Activated CD4-positive, alpha-beta T cell treated with anti-CD3 and anti-CD28 coated beads, Interleukin-10, Interleukin-2, amounts not matched to agents 100 ng/mL and 50 ng/mL, durations not matched to agents 16 hours and 8 hours (primary cell): ENCODE results near the gene ULK1.

ENCODE experiments used
- DNase-seq: peaks from one replicate; pipeline ENCODE4 v3.0.0-alpha.2; 2020

The ULK1 gene

DNA sequence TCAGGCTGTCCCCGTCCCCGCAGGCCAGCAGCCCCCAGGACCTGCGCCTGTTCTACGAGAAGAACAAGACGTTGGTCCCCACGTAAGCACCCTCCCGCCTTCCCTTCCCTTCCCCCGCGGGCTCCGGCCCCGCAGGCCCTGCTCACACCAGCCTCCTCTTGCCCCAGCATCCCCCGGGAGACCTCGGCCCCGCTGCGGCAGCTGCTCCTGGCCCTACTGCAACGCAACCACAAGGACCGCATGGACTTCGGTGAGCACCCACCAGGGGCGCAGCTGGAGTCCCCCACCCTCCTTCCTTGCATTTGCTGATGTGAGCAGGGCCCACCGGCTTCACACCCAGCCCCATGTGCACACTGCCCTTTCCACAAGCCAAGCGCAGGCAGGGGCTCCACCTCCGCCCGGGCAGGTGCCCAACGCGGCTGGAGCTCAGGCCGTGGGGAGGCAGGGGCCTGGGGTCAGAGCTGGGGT lies 15.4 kb downstream of the ULK1 start:
- no peak for DNase-seq

DNA sequence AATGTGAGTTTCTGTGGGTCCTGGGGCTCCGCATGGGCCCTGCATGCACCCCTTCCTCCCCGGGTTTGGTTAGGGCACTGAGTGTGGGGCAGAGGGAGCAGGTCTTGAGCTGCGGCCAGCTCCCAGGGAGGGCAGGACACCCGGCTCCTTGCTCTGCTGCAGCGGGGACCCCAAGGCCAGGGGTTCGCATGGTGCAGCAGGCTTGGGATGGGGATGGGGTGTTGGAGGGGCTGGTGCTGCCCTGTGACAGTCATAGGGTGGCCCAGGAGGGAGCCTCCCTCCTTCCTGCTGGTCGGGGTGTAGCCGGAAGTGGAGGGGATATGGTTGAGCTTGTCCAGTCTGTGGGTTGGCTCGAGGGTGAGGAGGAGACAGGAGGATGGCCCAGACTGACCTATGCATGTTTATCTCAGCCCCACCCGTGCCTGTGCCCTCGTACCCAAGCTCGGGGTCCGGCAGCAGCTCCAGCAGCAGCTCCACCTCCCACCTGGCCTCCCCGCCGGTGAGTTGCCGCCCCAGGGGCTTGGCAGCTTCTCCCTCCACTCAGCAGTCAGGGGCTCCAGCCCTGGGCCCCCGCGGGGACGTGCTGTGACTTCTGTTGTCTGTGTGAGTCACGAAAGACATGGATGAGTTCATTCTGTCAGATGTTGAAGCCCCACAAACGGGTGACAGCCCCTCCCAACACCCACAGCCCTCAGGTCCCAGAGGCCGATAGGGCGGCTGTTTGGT lies 16.0 kb downstream of the ULK1 start:
- DNase-seq = no peak

DNA sequence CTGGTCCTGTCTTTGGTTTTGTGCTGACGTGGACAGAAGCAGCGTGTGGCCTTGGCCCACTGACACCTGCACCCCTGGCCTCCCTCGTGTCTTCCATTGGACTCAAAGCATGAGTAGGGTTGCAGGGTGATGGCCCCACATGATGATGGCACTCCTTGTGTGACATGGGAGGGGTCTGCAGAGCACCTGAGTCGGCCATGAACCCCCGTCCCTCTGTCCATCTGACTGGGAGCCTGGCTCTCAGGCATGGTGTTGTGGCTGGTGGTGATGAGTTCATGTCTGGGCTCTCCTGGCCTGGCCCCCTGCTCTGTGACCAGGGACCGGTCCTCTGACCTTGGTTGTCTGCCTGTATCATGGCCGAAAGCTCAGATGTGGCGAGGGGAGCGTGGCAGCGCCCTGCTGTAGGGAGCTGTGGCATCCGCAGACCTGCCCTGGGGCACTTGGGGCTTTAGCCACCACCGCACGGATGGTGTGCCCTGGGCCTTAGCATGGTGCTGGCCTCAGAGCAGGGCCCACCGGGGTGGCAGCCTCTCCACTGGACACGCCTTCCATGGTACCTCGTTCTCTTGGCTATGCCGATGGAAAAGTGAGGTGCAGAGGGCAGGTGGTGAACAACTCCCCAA lies 16.7 kb downstream of the ULK1 start:
- DNase-seq = no peak

DNA sequence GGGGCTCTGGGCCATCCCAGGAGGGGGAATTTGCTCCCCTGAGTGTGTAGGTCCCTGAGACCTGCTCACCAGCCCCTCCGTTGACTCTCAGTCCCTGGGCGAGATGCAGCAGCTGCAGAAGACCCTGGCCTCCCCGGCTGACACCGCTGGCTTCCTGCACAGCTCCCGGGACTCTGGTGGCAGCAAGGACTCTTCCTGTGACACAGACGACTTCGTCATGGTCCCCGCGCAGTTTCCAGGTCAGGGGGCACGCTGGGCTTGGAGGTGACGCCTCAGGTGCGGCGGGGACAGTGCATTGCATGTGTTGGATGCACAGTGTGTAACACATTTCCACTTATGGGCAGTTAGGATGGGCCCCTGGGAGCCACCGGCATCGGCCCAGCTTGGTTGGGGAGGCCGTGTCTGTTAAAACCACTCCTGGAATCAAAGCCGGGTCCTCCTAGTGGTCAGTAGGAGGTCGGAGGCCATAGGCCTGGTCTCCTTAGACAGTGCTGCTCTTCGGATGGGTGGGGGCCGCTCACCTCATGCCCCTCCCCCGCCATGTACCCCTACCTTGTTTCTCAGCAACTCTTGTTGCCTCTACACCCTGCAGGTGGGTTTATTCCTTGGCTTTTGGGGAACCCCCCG lies 17.5 kb downstream of the ULK1 start:
- no peak for DNase-seq

DNA sequence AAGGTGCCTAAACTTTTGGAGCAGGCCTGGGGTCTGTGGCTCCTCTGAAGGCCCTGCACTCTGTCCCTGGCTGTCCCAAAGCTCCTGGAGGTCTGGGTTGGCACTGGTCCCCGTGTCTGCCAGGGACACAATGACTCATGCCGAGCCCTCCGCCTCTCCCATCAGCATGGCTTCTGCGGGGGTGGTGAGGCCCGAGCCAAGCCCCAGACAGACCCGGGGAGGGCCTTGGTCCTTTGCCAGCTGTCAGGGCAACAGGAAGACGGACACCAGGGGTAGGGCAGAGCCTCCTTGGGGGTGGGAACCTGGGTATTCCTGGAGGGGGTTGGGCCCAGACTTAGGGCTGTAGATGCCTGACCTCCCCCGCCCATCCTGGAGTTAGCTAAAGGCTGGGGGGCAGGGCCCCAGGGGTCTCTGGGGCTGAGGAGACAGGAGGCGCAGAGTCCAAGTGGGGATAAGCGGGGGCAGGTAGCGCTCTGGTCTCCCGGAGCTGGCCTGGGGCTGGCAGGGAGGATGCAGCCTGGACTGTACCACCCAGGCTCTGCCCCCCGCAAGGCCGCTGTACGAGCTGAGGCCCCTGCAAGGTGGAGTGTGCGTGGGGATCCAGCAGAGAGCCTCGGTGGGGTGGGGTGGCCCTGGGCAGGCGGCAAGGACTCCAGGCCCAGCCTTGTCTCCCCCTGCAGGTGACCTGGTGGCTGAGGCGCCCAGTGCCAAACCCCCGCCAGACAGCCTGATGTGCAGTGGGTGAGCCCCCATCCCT lies 18.3 kb downstream of the ULK1 start:
- DNase-seq = no peak

DNA sequence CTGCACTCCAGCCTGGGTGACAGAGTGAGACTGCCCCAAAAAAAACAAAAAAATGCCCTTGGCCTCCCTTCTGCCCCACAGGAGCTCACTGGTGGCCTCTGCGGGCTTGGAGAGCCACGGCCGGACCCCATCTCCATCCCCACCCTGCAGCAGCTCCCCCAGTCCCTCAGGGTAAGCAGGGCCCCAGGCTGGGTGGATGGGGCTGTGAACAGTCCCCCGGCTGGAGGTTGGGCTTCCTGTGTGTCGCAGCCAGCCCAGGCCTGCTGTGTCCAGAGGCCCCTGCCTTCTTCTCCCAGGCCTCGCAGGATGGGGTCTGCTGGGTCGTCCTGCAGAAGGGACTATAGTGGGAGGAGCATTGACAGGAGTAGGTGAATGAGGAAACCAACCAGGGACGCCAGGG lies 19.2 kb downstream of the ULK1 start:
- DNase-seq = no peak

DNA sequence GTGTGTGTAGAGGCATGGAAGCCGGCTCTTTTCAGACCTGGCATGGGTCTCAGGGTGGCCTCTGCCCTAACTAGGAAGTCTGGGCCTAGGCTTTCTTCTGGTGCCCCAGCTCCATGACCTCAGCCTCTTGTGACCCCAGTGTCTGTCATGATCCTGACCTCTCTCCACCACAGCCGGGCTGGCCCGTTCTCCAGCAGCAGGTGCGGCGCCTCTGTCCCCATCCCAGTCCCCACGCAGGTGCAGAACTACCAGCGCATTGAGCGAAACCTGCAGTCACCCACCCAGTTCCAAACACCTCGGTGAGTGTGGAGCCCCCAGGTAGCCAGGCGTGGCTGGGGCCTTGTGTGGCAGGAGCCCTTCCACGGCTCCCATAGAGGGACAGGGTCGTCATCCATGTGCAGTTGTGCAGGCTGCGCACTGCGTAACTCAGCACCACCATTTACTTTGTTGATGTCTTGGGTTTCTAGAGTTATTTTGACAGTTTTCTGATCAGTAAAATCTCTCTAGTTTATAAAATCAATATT lies 19.8 kb downstream of the ULK1 start:
- no peak for DNase-seq

DNA sequence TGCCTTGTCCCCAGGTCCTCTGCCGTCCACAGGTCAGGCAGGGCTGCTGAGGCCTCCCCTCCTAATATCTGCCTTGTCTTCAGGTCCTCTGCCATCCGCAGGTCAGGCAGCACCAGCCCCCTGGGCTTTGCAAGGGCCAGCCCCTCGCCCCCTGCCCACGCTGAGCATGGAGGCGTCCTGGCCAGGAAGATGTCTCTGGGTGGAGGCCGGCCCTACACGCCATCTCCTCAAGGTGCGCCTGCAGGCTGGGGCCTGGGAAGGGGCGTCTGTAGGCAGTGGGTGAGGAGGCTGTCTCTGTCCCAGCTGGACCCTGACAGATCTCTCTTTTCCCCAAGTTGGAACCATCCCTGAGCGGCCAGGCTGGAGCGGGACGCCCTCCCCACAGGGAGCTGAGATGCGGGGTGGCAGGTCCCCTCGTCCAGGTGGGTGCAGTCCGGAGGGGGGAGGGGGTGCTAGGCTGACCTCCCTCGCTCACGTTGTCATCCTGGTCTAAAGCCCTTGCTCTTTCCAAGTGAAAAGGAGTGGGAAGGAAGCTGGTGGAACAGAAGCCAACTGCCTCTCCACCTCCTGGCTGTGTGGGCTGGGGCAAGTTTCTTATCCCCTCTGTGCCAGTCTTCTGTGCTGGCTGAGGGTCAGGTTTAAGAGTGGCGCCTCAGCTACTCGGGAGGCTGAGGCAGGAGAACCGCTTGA lies 20.7 kb downstream of the ULK1 start:
- no peak for DNase-seq

DNA sequence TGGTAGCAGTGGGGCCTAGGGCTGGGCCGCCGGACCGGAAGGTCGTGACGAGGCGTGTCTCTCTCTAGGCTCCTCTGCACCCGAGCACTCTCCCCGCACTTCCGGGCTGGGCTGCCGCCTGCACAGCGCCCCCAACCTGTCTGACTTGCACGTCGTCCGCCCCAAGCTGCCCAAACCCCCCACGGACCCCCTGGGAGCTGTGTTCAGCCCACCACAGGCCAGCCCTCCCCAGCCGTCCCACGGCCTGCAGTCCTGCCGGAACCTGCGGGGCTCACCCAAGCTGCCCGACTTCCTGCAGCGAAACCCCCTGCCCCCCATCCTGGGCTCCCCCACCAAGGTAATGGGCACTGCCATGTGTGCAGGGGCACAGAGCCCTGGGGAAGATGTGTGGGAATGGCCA lies 21.4 kb downstream of the ULK1 start:
- DNase-seq = no peak

DNA sequence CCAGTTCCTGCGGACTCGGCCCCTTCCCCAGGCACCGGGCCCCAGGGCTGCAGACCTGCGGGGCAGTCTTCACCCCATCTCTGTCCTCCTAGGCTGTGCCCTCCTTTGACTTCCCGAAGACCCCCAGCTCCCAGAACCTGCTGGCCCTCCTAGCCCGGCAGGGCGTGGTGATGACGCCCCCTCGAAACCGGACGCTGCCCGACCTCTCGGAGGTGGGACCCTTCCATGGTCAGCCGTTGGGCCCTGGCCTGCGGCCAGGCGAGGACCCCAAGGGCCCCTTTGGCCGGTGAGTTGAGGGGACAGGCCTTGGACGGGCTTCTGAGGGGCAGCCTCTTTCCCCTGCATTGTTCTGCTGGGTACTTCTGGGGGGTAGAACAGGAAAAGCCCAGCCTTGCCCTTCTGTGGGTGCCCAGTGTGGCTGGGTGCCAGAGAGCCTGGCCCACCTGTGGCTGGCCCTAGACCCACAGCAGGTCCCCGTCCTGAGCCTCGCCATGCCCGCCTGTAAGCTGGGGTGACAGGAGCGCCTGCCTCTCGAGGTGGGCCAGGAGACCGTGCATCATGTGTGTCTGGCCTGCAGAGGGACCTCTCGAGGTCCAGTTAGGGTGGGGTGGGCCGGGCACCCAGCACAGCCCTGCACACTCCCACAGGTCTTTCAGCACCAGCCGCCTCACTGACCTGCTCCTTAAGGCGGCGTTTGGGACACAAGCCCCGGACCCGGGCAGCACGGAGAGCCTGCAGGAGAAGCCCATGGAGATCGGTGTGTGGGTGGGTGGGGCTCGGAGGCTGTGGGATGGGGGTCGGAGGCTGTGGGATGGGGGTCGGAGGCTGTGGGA lies 22.1 kb downstream of the ULK1 start:
- DNase-seq = no peak

DNA sequence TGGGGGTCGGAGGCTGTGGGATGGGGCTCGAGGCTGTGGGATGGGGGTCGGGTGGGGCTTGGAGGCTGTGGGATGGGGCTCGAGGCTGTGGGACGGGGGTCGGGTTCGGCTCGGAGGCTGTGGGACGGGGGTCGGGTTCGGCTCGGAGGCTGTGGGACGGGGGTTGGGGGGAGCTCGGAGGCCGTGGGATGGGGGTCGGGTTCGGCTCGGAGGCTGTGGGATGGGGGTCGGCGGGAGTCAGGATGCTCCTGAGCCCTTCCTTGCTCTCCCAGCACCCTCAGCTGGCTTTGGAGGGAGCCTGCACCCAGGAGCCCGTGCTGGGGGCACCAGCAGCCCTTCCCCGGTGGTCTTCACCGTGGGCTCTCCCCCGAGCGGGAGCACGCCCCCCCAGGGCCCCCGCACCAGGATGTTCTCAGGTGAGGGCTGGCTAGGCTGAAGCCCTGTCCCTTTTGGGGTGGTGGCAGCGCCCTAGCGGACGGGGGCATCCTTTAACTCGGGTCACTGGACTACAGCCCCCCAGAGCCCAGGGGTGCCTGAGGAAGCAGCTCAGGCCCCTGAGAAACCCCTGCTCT lies 22.8 kb downstream of the ULK1 start:
- DNase-seq = no peak

DNA sequence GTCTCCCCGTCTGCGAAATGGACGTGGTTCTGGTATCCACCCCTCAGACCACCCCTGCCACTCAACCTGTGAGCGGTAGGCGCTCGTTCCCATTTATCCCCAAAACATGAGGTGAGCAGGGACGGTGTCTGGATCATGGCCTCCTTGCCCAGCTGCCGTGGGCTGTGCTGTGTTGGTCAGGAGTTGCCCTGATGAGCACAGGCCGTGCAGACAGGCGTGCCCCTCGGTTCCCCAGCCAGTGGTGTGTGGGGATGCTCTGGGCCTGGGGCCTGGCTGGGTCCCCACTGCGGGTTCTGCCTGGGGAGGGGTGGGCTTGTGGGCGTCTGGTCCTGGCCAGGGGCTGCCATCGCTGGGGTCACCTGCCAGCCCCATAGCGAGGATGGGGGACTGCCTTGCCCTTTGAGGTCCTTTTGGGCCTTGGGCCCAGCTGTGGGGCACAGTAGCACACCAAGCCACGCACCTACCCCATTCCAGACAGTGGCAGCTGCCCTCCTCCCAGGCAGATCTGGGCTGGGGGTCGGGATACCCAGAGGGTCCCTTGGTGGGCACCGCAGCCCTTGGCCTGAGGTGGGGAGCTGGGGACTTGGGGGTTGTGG lies 23.4 kb downstream of the ULK1 start:
- DNase-seq = no peak

DNA sequence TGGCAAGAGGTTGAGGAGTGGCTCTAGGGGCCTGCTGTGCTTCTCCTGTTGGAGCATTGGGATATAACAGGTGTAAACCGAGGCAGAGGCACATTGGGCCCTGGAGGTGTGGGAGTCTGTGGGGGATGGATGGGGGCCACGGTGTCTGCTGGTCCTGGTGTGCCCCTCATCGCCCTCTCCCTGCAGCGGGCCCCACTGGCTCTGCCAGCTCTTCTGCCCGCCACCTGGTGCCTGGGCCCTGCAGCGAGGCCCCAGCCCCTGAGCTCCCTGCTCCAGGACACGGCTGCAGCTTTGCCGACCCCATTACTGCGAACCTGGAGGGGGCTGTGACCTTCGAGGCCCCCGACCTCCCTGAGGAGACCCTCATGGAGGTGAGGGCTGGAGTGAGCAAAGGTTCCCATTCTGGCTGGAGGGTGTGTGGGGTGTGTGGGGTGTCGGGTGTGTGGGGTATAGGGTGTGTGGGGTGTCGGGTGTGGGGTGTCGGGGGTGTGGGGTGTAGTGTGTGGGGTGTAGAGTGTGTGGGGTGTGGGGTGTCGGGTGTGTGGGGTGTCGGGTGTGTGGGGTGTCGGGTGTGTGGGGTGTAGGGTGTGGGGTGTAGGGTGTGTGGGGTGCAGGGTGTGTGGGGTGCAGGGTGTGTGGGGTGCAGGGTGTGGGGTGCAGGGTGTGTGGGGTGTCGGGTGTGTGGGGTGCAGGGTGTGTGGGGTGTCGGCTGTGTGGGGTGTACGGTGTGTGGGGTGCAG lies 24.1 kb downstream of the ULK1 start:
- DNase-seq = no peak

DNA sequence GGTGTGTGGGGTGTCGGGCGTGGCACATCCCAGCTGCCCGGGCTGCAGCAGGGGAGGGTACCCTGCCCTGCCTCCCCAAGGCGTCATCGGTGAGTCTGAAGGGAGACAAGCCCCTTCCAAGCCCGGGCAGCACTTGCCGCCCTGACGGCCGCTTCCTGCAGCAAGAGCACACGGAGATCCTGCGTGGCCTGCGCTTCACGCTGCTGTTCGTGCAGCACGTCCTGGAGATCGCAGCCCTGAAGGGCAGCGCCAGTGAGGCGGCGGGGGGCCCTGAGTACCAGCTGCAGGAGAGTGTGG lies 24.6 kb downstream of the ULK1 start:
- DNase-seq = no peak

DNA sequence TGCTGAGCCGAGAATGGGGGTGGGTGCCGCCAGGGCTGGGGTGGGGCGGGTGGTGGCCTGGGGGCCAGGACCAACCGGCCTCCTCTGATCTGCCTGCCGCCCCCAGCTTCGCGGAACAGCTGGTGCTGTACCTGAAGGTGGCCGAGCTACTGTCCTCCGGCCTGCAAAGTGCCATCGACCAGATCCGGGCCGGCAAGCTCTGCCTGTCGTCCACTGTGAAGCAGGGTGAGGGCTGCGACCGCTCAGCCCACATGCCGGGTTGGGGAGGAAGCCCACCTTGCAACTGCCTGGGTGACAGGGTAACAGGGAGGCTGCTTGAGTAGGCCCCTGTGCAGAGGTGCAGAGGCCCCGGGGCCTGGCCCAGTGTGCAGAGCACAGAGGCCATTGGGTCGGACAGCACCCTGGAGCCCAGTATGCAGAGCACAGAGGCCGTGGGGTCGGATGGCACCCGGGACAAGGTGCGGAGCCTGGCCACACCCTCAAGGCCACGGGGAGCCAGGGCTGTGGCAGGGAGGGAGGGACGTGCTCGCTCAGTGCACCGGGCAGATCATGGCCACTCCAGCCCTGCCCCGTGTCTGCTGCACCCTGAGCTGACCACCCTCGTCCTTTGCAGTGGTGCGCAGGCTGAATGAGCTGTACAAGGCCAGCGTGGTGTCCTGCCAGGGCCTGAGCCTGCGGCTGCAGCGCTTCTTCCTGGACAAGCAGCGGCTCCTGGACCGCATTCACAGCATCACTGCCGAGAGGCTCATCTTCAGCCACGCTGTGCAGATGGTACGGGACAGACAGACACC lies 25.1 kb downstream of the ULK1 start:
- DNase-seq = no peak

DNA sequence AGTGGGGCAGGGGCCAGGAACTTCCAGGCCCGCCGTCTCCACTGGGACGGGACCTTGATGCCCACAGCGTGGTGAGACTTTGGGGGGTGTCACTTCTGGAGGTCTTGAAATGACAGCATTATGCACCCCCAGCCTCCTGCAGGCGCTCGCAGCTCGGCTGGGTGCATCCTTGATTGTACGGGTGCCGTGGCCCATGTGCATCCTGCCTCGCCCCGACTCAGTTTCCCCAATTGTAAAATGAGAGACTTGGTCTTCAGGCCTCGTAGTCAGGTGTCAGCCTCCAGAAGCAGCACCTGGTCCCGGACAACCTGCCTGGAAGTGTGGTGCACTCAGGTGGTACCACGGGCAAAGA lies 25.7 kb downstream of the ULK1 start:
- DNase-seq = no peak

DNA sequence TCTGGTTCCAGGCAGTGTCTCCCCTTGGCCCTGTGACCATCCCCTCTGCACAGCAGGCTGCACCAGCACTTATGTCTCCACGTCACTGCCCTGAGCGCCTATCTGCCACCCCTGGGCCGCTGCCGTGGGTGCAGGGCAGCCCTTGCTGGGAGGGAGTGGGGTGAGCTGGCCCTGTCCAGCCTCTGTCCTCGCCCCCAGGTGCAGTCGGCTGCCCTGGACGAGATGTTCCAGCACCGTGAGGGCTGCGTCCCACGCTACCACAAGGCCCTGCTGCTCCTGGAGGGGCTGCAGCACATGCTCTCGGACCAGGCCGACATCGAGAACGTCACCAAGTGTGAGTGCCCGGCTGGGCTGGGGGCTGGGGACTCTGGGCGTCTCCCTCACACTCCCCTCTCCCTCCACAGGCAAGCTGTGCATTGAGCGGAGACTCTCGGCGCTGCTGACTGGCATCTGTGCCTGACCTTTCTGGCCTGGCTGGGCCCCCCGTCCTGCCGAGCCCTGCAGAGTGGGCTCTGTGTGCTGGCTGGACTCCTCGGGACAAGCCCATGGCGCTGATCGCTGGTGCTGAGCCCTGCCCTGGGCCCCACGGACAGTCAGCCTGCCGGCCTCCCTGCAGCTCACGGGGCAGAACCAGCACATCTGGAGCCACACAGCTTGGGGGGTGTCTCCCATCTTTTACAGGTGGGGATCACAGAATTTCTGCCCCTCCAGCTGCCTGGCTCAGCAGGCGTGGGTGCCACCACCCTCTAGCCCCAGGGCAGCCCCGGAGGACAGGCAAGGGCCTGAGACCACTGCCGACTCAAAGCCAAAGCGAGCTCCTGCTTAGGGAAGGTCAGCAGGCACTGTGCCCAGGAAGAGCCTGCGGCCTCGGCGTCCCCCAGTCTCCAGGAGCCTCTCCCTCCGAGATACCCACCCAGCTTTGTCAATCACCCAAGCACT lies 26.7 kb downstream of the ULK1 start:
- no peak for DNase-seq
